Measurements from ENCODE around the gene DDX20. TPM values are rescaled to one million over a fixed set of nuclear protein-coding genes. Genes with fewer than 3 reads are reported as not detected.
A peak's percentile ranks its signal among the peaks of the same experiment; 100 is the strongest.

The DDX20 gene
- total and polyA plus RNA-seq, 2 donors (not counting 3 experiments of a cell fraction or from before 2014, with no cell fraction given): 4.1 to 15.9 TPM

DNA sequence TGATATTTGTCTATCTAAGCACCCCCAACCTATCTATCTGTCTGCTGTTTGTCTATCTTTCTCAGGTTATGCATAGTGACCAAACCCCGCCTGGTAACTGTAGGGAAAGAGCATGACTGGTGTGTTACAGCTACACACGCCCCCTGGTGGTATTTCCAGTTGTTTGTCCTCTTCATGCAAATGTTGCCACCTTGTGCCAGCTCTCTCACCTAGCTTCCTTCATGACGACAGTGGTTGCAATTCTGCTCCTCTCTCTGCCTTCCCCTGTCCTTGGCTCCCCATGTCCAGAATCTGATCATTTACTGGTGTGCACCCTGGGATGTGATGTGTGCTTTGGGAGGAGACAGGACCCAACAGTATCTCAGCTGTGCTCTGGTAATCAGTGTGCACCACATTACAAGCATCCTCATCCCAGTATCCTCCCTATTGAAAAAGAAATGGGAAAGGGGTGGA is 8.4 kb upstream of the DDX20 start:
- no peak overlapping the region for H3K4me3 ChIP-seq (replicated peaks in 1 of 3; ENCODE audit: insufficient read depth in 1 of 3, low read depth in 1 of 3, low read length in 3 of 3)
- ChIA-PET CTCF (interaction anchor here (0.6 to 11.1 kb wide), 29 partner anchors 9 to 524 kb away, joined by 3 to 487 read pairs (median 5); partner anchors contain the start of genes INKA2 and RAP1A), POLR2A (interaction anchor here (0.7 to 1.2 kb wide), 3 partner anchors 22 to 33 kb away, joined by 3 to 7 read pairs (median 5); no protein-coding TSS in a partner anchor)
- DNase-seq (ENCODE audit: low read depth, low spot score) (peak; percentile 71), FAIRE-seq (peak; percentile 97)
- dilution Hi-C loops (cut with MboI; ENCODE audit: extremely low pct_ligation_motif_present, low sequenced_read_pairs): no loop called here
- no peak overlapping the region for H3K27ac ChIP-seq (ENCODE audit: insufficient read depth, low read depth, low read length)
- TF ChIP-seq, protein P1, sequence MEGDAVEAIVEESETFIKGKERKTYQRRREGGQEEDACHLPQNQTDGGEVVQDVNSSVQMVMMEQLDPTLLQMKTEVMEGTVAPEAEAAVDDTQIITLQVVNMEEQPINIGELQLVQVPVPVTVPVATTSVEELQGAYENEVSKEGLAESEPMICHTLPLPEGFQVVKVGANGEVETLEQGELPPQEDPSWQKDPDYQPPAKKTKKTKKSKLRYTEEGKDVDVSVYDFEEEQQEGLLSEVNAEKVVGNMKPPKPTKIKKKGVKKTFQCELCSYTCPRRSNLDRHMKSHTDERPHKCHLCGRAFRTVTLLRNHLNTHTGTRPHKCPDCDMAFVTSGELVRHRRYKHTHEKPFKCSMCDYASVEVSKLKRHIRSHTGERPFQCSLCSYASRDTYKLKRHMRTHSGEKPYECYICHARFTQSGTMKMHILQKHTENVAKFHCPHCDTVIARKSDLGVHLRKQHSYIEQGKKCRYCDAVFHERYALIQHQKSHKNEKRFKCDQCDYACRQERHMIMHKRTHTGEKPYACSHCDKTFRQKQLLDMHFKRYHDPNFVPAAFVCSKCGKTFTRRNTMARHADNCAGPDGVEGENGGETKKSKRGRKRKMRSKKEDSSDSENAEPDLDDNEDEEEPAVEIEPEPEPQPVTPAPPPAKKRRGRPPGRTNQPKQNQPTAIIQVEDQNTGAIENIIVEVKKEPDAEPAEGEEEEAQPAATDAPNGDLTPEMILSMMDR (IDR thresholded peaks at IDR 0.05; ENCODE audit: extremely low read depth in 1 of 2, insufficient read depth in 1 of 2, low read depth in 1 of 2, low read length in 2 of 2): peak; percentile 82 to 89
- TF ChIP-seq POLR2AphosphoS5 (IDR thresholded peaks at IDR 0.05; ENCODE audit: insufficient read depth, low read depth, low read length): no peak
- BruUV-seq (replicated peaks): no TSS peak
- no peaks in the 10 kb centered on the region for H3K9me1 ChIP-seq (replicated peaks; ENCODE audit: control insufficient read depth, extremely low read depth, insufficient read depth, low read length)
- no peaks in the 10 kb centered on the region for H3K27me3 ChIP-seq (ENCODE audit: control insufficient read depth in 2 of 2, insufficient read depth in 2 of 2, low read length in 2 of 2)
- intact Hi-C loops (cut with micrococcal nuclease): loop anchor here (1.0 kb wide), 3 partner anchors 32 to 266 kb away; no protein-coding TSS in a partner anchor
- no peaks in the 10 kb centered on the region for H3K36me3 ChIP-seq (ENCODE audit: control insufficient read depth in 2 of 2, extremely low read depth in 1 of 2, insufficient read depth in 2 of 2, low read length in 2 of 2)
- H2AFZ ChIP-seq (ENCODE audit: low read depth, low read length): no peak overlapping the region
- H3K9ac ChIP-seq (replicated peaks; ENCODE audit: extremely low read depth, insufficient read depth, low read length): no peak overlapping the region
- peaks cover 2% of the 10 kb centered on the region for H3K4me1 ChIP-seq (ENCODE audit: control insufficient read depth, extremely low read depth, insufficient read depth, low read length)
- no peaks in the 10 kb centered on the region for H4K20me1 ChIP-seq (replicated peaks; ENCODE audit: control insufficient read depth, extremely low read depth, insufficient read depth, low read length)
- no peaks in the 10 kb centered on the region for H3K79me2 ChIP-seq (ENCODE audit: control insufficient read depth, insufficient read depth, low read length)
- no peaks in the 10 kb centered on the region for H3K9me3 ChIP-seq (replicated peaks; ENCODE audit: control insufficient read depth, insufficient read depth, low read length)
- H3K4me2 ChIP-seq (ENCODE audit: insufficient read depth, low read length): no peak overlapping the region

DNA sequence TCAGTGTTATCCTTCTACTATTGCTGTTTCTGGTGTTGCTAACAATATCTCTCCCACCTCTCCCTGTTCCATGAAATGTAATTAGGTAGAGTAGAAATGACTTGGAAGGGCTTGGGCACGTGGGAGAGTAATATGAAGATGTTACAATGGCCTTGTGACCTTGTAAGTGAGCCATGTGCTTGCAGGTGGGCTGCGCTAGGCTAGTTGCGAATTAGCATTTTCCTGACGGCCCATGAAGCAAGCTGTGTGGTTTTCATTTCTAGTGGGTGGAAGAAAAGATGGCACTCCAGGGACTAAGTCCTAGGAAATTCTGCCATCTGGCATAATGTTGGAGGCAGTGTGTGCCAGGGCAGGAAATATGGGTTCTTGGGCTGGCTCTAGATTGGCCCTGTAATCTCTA is 7.8 kb upstream of the DDX20 start:
- TF ChIP-seq POLR2AphosphoS5 (IDR thresholded peaks at IDR 0.05; ENCODE audit: insufficient read depth, low read depth, low read length) (no peak), POLR2A (IDR thresholded peaks at IDR 0.05; ENCODE audit: low read depth, low read length) (no peak), MYC (IDR thresholded peaks at IDR 0.05; ENCODE audit: low read depth, low read length) (no peak), JUN (IDR thresholded peaks at IDR 0.05; ENCODE audit: borderline replicate concordance, insufficient read depth, insufficient read length, low read depth) (no peak), EZH2 (IDR thresholded peaks at IDR 0.05; ENCODE audit: borderline replicate concordance, low read depth, low read length, severe bottlenecking) (no peak), FOS (IDR thresholded peaks at IDR 0.05; ENCODE audit: borderline replicate concordance, insufficient read depth, low read length) (no peak)
- TF ChIP-seq, protein P1 (IDR thresholded peaks at IDR 0.05; ENCODE audit: extremely low read depth in 1 of 2, insufficient read depth in 1 of 2, low read depth in 1 of 2, low read length in 2 of 2): no peak
- TF ChIP-seq, protein P2, sequence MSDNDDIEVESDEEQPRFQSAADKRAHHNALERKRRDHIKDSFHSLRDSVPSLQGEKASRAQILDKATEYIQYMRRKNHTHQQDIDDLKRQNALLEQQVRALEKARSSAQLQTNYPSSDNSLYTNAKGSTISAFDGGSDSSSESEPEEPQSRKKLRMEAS (IDR thresholded peaks at IDR 0.05; ENCODE audit: insufficient read depth, insufficient read length): no peak
- no TSS peak for BruUV-seq (replicated peaks)
- no peak for DNase-seq (ENCODE audit: low read depth, low spot score)
- dilution Hi-C loops (cut with MboI; ENCODE audit: extremely low pct_ligation_motif_present, low sequenced_read_pairs) (no loop called here), intact Hi-C loops (cut with micrococcal nuclease) (loop anchor here (1.0 kb wide), 3 partner anchors 33 to 267 kb away; no protein-coding TSS in a partner anchor)
- no peaks in the 10 kb centered on the region for H3K36me3 ChIP-seq (ENCODE audit: control insufficient read depth in 2 of 2, extremely low read depth in 1 of 2, insufficient read depth in 2 of 2, low read length in 2 of 2)
- no peaks in the 10 kb centered on the region for H4K20me1 ChIP-seq (replicated peaks; ENCODE audit: control insufficient read depth, extremely low read depth, insufficient read depth, low read length)
- peaks cover 2% of the 10 kb centered on the region for H3K4me1 ChIP-seq (ENCODE audit: control insufficient read depth, extremely low read depth, insufficient read depth, low read length)
- no peak for FAIRE-seq
- no peak overlapping the region for H2AFZ ChIP-seq (ENCODE audit: low read depth, low read length)
- H3K4me3 ChIP-seq (replicated peaks in 1 of 3; ENCODE audit: insufficient read depth in 1 of 3, low read depth in 1 of 3, low read length in 3 of 3): no peak overlapping the region
- no peaks in the 10 kb centered on the region for H3K79me2 ChIP-seq (ENCODE audit: control insufficient read depth, insufficient read depth, low read length)
- H3K27me3 ChIP-seq (ENCODE audit: control insufficient read depth in 2 of 2, insufficient read depth in 2 of 2, low read length in 2 of 2): no peaks in the 10 kb centered on the region
- H3K9me1 ChIP-seq (replicated peaks; ENCODE audit: control insufficient read depth, extremely low read depth, insufficient read depth, low read length): no peaks in the 10 kb centered on the region
- no peaks in the 10 kb centered on the region for H3K9me3 ChIP-seq (replicated peaks; ENCODE audit: control insufficient read depth, insufficient read depth, low read length)
- H3K9ac ChIP-seq (replicated peaks; ENCODE audit: extremely low read depth, insufficient read depth, low read length): no peak overlapping the region
- ChIA-PET CTCF (interaction anchor here (1.0 to 11.1 kb wide), 25 partner anchors 9 to 525 kb away, joined by 3 to 487 read pairs (median 6); partner anchors contain the start of genes INKA2 and RAP1A), POLR2A (interaction anchor here (0.7 to 1.2 kb wide), 3 partner anchors 22 to 33 kb away, joined by 3 to 7 read pairs (median 5); no protein-coding TSS in a partner anchor)
- no peak overlapping the region for H3K4me2 ChIP-seq (ENCODE audit: insufficient read depth, low read length)
- no peak overlapping the region for H3K27ac ChIP-seq (ENCODE audit: insufficient read depth, low read depth, low read length)

Data from endothelial cell of umbilical vein (primary cell).